ENCODE measurements around the gene ZSCAN25. TPM values are rescaled to one million over a fixed set of nuclear protein-coding genes. Genes with fewer than 3 reads are reported as not detected.

The ZSCAN25 gene
- total RNA-seq, 4 donors from 2014 or later, result 15.3 to 46.1 (median 20.0) TPM

- no peak for DNase-seq (ENCODE audit: low spot score in 2 of 2)
- Histone ChIP-seq H3K9me3 (no peaks in the 10 kb centered on the region), H3K4me1 (peaks cover 12% of the 10 kb centered on the region), H3K36me3 (peaks cover 100% of the 10 kb centered on the region), H3K4me3 (no peak overlapping the region), H3K27me3 (no peaks in the 10 kb centered on the region), H3K27ac (no peak overlapping the region)
- TF ChIP-seq EP300 (IDR thresholded peaks at IDR 0.05), result no peak
- WGBS, result 87% methylated on average over 16 of the region's 16 CpGs
These were observed 7.7 kb downstream of the ZSCAN25 start for GRCh38 chr7:99624484-99624883.

GRCh38 chr7:99625321-99625720 lies 8.6 kb downstream of the ZSCAN25 start:
- no peaks in the 10 kb centered on the region for H3K9me3 ChIP-seq
- H3K4me3 ChIP-seq, result no peak overlapping the region
- no peak for DNase-seq (ENCODE audit: low spot score in 2 of 2)
- 85% methylated on average over 5 of the region's 5 CpGs for WGBS
- no peak overlapping the region for H3K27ac ChIP-seq
- no peaks in the 10 kb centered on the region for H3K27me3 ChIP-seq
- H3K36me3 ChIP-seq, result peaks cover 100% of the 10 kb centered on the region
- peaks cover 12% of the 10 kb centered on the region for H3K4me1 ChIP-seq
- TF ChIP-seq CTCF (IDR thresholded peaks at IDR 0.05) (no peak), POLR2AphosphoS5 (IDR thresholded peaks at IDR 0.05) (no peak), EP300 (IDR thresholded peaks at IDR 0.05) (no peak), POLR2A (IDR thresholded peaks at IDR 0.05) (no peak)

GRCh38 chr7:99625961-99626360 lies 9.2 kb downstream of the ZSCAN25 start:
- H3K36me3 ChIP-seq, result peaks cover 100% of the 10 kb centered on the region
- H3K9me3 ChIP-seq, result no peaks in the 10 kb centered on the region
- 88% methylated on average over 4 of the region's 4 CpGs for WGBS
- no peaks in the 10 kb centered on the region for H3K27me3 ChIP-seq
- H3K27ac ChIP-seq, result no peak overlapping the region
- H3K4me3 ChIP-seq, result no peak overlapping the region
- H3K4me1 ChIP-seq, result peaks cover 12% of the 10 kb centered on the region
- no peak for TF ChIP-seq EP300 (IDR thresholded peaks at IDR 0.05)
- no peak for TF ChIP-seq POLR2A (IDR thresholded peaks at IDR 0.05)
- no peak for TF ChIP-seq CTCF (IDR thresholded peaks at IDR 0.05)
- no peak for TF ChIP-seq POLR2AphosphoS5 (IDR thresholded peaks at IDR 0.05)
- DNase-seq (ENCODE audit: low spot score in 2 of 2), result no peak

GRCh38 chr7:99626661-99627060 lies 9.9 kb downstream of the ZSCAN25 start:
- H3K9me3 ChIP-seq, result no peaks in the 10 kb centered on the region
- no peak overlapping the region for H3K4me3 ChIP-seq
- H3K27ac ChIP-seq, result no peak overlapping the region
- WGBS, result 78% methylated on average over 1 of the region's 1 CpG
- peaks cover 100% of the 10 kb centered on the region for H3K36me3 ChIP-seq
- no peaks in the 10 kb centered on the region for H3K27me3 ChIP-seq
- no peak for DNase-seq (ENCODE audit: low spot score in 2 of 2)
- H3K4me1 ChIP-seq, result peaks cover 12% of the 10 kb centered on the region
- no peak for TF ChIP-seq CTCF (IDR thresholded peaks at IDR 0.05)
- TF ChIP-seq EP300 (IDR thresholded peaks at IDR 0.05), result no peak
- no peak for TF ChIP-seq POLR2A (IDR thresholded peaks at IDR 0.05)
- TF ChIP-seq POLR2AphosphoS5 (IDR thresholded peaks at IDR 0.05), result no peak

- Histone ChIP-seq H3K4me3 (no peak overlapping the region), H3K36me3 (peaks cover 93% of the 10 kb centered on the region), H3K27ac (no peak overlapping the region), H3K4me1 (peaks cover 10% of the 10 kb centered on the region), H3K9me3 (no peaks in the 10 kb centered on the region), H3K27me3 (no peaks in the 10 kb centered on the region)
- WGBS, result 96% methylated on average over 11 of the region's 11 CpGs
- no peak for DNase-seq (ENCODE audit: low spot score in 2 of 2)
- TF ChIP-seq POLR2AphosphoS5 (IDR thresholded peaks at IDR 0.05), result no peak
- no peak for TF ChIP-seq EP300 (IDR thresholded peaks at IDR 0.05)
- no peak for TF ChIP-seq CTCF (IDR thresholded peaks at IDR 0.05)
- no peak for TF ChIP-seq POLR2A (IDR thresholded peaks at IDR 0.05)
These were observed 10.8 kb downstream of the ZSCAN25 start for GRCh38 chr7:99627513-99627912.
